ENCODE data around the gene CUL1.

CUL1 gene

DNA sequence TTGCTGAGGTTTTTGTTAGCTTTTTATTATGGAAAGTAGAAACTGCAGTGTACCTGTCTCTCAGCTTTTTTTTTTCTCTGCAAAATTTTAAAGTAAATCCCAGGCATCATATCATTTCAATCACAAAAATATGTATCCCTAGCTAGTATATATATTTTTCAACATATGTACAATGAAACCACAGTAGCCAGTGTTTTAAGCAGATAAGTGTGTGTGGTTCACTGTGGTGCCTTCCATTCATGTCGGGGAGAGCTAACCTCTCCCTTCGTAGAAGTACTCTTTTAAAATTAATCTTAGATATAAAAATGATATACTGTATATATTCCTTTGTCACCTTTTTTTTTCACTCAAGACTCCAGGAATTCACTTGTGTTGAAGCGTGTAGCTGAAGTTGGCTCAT lies 22.7 kb downstream of the CUL1 start:
- DNase-seq: no peak

GRCh38 chr7:148722340-148723165 lies 23.9 kb downstream of the CUL1 start:
- DNase-seq: no peak

DNA sequence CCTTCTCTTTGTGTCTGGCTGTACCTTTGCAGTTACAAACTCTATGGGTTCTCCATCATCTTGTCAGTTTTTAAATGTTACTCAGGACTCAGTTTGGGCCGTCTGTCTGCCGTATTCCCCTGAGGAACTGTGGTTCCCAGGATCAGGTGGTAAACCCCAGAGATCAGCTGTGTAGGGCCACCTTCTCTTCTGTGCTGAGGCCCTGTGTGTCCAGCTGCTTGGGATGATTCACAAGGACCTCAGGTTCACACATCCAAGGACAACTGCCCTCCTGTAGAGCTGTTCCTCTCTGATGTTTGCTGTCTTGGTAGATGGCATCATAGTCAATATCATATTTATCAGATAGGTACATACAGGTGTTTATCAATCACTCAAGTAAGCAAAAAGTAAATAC lies 24.5 kb downstream of the CUL1 start:
- DNase-seq: no peak

GRCh38 chr7:148723846-148724245 lies 25.1 kb downstream of the CUL1 start:
- no peak for DNase-seq

DNA sequence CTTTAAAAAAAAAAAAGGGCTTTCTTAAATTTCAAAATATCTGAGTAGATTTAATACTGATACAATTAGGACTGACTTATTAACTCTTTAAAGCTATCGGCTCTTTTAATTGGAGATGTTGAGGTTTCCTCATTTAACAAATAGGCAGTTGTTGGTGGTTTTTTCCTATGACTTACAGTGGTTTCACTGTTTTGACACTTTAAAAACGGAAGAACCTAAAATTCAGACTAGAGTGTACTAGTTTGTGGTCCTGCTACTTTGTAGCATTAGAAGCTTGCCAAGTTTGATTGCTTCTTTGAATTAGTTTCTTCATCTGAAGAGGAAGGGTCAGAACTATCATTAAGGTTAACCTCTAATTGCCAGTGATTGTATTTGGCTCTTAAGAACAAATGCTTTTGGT lies 27.7 kb downstream of the CUL1 start:
- DNase-seq: no peak

DNA sequence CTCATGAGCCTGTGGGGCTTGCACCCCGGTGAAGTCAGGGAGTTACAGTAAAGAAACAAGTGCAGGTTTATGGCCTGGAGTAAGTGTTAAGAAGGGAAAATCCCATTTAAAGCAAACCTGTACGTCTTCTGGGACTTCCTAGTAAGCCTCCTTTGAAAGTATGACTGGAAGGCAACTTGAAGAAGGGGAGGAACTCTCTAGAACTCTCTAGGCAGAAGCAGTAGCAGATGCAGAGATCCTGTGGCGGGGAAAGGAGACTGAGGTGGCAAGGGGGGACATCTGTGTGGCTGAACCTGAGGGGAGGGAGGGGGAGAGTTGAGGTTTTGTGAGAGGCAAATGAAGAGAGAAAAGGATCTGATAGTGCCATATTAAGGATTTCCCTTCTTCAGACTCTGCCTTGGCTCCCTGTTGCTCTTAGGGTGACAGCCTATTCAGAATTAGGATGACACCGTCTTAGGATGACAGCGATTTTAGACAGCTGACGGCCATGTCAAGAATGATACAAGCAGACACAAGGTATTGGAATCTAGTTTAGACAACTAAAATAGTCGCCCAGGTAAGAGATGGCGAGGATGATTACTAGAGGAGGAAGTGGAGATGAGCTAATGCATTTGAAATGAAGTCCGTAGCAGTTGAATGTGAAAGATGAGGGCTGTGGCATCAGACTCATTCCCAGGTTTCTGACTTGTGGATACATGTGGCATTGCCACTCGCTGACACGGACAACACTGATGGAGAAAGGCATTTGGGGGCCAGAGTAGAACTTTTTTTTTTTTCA lies 29.0 kb downstream of the CUL1 start:
- DNase-seq: no peak

GRCh38 chr7:148729984-148730733 lies 31.5 kb downstream of the CUL1 start:
- no peak for DNase-seq

DNA sequence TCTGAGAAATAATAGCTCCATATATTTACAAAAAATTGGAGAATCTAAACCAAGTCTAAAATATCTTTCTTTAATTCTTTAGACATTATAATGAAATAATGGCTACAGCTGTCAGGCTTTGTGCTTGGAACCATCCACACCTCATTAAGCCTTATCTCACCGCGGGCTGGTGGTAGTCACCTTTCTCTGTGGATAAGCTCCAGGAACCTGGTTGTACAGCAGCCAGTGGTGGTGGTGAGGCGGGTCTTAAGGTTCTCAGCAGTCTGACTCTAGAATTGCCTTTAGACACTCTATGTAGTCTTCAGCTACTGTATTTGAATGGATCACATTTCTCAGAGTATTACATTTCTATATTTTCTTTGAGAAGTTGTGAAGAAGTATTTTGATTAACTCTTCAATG lies 34.2 kb downstream of the CUL1 start:
- no peak for DNase-seq

- peak in 1 of 2 experiments; percentile 46 for DNase-seq
Observed at GRCh38 chr7:148733496-148733895, 34.8 kb downstream of the CUL1 start.

DNA sequence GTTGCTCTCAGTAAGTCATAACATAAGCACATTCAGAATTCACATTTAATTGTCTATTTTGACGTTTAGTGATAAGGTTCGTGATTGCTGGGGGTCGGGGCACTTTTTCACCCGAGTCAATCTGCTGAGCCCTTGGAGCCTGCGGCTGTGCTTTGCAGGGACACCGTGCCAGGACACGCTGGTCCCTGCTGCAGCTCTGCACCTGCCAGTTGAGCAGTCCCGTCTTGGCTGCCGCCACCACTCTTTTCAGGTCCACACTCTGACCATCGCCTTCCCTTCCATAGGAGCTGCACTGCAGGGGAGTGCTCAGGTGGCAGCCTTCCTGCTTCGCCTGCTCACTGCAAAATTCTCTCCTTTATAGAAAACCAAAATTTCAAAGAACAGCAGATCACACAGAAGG lies 36.4 kb downstream of the CUL1 start:
- DNase-seq: no peak

GRCh38 chr7:148735967-148736366 lies 37.3 kb downstream of the CUL1 start:
- DNase-seq: no peak

DNA sequence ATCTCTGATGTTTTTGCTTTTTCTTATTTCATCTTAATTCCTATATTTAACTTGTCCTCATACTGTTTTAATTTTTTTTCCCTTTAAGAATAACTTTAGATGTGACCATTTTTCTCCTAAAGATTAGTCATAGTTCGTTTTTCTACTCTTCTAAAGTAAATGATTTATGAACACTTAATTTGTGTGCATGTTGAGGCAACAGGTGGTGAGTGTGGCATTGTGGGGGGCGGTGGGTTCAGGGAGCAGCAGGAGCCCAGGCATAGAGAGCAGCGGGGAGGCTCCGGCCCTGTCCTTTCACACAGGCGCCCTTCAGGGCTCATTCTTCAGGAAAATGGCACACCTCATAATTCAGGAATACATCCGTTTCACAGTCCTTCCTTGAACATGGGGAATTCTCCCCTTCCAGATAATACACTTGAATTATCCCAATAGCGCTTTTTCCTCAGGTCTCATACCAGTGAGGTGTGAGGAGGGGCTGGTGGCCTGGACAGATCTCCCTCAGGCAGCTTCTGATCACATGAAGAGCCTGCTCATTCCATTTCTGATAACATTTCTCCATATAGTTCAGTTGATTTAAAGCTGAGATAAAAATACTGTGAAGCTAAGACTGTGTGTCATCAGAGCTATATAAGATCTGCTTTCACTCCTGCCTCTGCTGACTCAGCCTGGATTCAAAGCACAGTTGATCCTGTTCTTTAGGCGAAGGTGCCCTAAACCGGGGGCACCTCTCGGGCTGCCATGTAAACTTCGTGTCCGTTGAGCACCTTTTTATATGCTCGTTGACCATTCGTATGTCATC lies 40.2 kb downstream of the CUL1 start:
- DNase-seq: no peak

DNA sequence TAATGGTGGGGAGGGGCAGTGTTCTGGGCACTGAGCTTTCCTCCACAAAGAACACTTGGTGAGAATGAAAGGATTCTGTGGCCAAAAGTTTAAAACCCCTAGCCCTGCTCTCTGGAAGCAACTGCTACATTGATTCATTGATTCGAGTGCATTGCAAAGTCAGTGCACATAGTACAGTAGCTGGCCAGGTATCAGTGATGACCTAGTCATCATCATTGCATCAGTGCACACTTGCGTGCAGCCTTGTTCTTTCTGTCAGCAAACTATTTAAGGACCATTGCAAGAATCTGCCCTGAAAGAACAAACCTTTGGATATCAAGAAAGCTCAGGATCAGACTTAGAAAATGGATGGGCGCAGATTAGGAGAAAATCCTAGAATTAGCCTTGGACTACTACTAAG lies 47.4 kb downstream of the CUL1 start:
- no peak for DNase-seq

DNA sequence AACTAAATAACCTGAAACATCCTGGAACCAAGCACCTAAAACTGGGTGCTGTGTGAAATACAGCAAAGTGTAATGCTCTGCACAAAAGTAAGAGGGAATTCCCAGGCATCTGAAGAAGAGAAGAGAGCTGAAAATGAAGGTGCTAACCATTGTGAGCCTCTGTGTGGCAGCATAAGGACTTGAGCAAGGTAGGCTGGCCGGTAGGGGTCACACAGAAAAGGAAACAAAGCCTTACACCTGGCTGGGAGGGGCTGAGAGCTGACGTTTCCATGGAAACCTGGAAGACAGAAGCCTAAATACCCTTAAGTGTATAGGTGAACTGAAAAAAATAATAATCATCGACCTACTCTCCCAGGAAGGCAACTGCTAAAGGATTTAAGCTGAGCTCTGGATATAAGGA lies 48.6 kb downstream of the CUL1 start:
- no peak for DNase-seq

DNA sequence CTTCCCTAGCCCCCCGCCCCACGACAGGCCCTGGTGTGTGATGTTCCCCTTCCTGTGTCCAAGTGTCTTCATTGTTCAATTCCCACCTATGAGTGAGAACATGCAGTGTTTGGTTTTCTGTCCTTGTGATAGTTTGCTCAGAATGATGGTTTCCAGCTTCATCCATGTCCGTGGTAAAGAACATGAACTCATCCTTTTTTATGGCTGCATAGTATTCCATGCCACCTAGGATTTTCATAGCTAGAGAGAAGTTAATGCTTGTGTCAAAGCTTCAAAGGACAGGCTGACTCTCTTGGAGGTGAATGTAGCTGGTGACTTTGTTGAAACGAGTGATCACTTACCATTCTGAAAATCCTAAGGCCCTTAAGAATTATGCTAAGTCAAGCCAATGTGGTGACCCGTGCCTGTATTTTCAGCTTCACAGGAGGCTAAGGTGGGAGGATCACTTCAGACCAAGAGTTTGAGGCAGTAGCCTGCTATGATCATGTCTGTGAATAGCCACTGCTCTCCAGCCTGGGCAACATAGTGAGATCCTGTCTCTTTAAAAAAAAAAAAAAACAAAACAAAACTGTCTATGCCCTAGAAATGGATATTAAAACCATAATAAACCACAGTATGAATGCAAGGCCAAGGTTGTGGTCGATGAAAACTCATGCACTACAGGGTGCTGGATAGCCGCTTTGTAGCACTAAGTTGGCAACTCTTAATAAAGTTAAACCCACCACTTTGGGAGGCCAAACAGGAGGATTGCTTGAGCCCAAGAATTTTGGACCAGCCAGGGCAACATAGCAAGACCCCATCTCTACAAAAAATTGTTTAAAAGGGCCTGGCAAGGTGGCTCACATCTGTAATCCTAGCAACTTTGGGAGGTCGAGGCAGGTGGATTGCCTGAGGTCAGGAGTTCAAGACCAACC lies 52.0 kb downstream of the CUL1 start:
- DNase-seq: no peak

GRCh38 chr7:148753224-148753623 lies 54.5 kb downstream of the CUL1 start:
- DNase-seq: no peak

DNA sequence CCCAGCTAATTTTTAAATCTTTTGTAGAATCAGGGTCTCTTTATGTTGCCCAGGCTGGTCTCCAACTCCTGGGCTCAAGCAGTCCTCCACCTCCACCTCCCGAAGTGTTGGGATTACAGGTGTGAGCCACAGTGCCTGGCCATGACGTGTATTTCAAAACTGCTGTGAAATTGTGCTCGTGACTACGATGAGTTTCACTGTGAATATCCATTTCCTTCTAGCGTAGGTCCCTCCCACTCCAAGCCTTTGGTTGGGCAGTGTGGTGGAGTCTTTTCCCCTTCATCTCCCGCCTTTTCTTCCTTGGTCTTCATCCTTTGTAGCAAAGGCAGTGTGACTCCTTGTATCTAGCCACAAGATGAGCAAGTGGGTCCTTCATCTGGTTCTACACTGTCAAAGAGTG lies 56.2 kb downstream of the CUL1 start:
- DNase-seq: no peak

GRCh38 chr7:148761499-148762278 lies 63.0 kb downstream of the CUL1 start:
- no peak for DNase-seq

- DNase-seq: no peak
Observed at GRCh38 chr7:148763622-148764021, 64.9 kb downstream of the CUL1 start.

DNA sequence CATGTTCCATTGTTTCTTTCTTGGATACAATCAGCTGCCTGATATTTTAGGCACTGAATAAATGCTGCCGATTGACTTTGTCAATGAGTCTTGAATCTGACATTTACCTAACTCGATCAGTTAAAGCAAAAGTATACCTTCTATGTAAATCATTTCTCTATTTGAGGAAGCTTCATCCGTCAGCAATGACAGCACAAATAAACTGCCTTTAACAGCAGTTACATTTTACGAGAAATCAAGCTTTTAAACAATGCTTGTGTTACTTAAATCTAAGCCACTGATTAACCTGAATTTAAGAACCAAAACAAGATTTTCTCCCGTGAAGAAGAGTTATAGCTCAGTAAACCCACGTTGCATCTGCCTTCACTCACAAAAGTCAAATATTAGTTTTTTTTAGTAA lies 71.3 kb downstream of the CUL1 start:
- no peak for DNase-seq
